HG02884 (cell line): ENCODE data around the gene DPYD.

Experiments
- ATAC-seq: cut with Tn5 transposase; IDR thresholded peaks from one replicate; pipeline ENCODE4 v1.9.1; 2021; ENCODE audit warnings: mild to moderate bottlenecking, moderate library complexity; ENCODE audit not compliant: unreplicated experiment

DPYD gene

GRCh38 chr1:97332716-97333115 lies 588.1 kb downstream of the DPYD start:
- ATAC-seq: no peak

GRCh38 chr1:97331165-97331564 lies 589.7 kb downstream of the DPYD start:
- no peak for ATAC-seq

GRCh38 chr1:97314685-97315084 lies 606.1 kb downstream of the DPYD start:
- ATAC-seq: no peak

GRCh38 chr1:97308131-97308530 lies 612.7 kb downstream of the DPYD start:
- no peak for ATAC-seq

- no peak for ATAC-seq
Observed at GRCh38 chr1:97307568-97307967, 613.3 kb downstream of the DPYD start.

GRCh38 chr1:97307151-97307550 lies 613.7 kb downstream of the DPYD start:
- ATAC-seq: no peak

- ATAC-seq: no peak
Observed at GRCh38 chr1:97306504-97306903, 614.3 kb downstream of the DPYD start.

GRCh38 chr1:97304366-97304765 lies 616.5 kb downstream of the DPYD start:
- no peak for ATAC-seq

GRCh38 chr1:97298966-97299365 lies 621.9 kb downstream of the DPYD start:
- ATAC-seq: no peak

- no peak for ATAC-seq
Observed at GRCh38 chr1:97297611-97298010, 623.2 kb downstream of the DPYD start.

GRCh38 chr1:97281962-97282361 lies 638.9 kb downstream of the DPYD start:
- no peak for ATAC-seq

GRCh38 chr1:97277891-97278654 lies 642.8 kb downstream of the DPYD start:
- ATAC-seq: no peak

GRCh38 chr1:97271916-97272788 lies 648.7 kb downstream of the DPYD start:
- ATAC-seq: no peak

GRCh38 chr1:97270508-97271307 lies 650.1 kb downstream of the DPYD start:
- no peak for ATAC-seq

- ATAC-seq: no peak
Observed at GRCh38 chr1:97265630-97266029, 655.2 kb downstream of the DPYD start.

- no peak for ATAC-seq
Observed at GRCh38 chr1:97262842-97263241, 658.0 kb downstream of the DPYD start.

- no peak for ATAC-seq
Observed at GRCh38 chr1:97258597-97258996, 662.2 kb downstream of the DPYD start.

GRCh38 chr1:97254731-97255463 lies 665.9 kb downstream of the DPYD start:
- no peak for ATAC-seq

GRCh38 chr1:97252925-97253324 lies 667.9 kb downstream of the DPYD start:
- ATAC-seq: no peak

GRCh38 chr1:97252076-97252475 lies 668.8 kb downstream of the DPYD start:
- no peak for ATAC-seq

- no peak for ATAC-seq
Observed at GRCh38 chr1:97247196-97247595, 673.6 kb downstream of the DPYD start.
